Middle frontal gyrus (tissue), 1 donor: ENCODE results near the gene PEX6.

Source experiments
- DNase-seq: peaks from one replicate; pipeline ENCODE4 v3.0.0-alpha.2; 2015; ENCODE audit warnings: low spot score; ENCODE audit errors: extremely low spot score

Gene PEX6

DNA sequence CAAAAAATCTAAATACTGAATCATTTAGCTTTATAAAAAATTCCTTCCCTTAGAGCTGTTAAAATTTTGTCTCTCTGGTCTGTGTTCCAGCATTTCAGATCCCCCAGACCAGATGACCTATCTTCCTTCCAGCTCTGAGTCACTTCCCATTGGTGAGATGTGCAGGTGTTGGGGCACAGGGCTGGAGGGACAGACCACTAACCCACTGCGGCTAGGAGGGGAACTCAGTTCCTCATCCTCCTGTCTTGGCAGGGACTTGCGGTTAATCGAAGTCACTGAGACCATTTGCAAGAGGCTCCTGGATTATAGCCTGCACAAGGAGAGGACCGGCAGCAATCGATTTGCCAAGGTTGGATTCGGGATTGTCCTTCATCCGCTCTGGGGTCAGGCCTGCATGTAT, 43.7 kb downstream of the PEX6 start:
- DNase-seq = no peak

DNA sequence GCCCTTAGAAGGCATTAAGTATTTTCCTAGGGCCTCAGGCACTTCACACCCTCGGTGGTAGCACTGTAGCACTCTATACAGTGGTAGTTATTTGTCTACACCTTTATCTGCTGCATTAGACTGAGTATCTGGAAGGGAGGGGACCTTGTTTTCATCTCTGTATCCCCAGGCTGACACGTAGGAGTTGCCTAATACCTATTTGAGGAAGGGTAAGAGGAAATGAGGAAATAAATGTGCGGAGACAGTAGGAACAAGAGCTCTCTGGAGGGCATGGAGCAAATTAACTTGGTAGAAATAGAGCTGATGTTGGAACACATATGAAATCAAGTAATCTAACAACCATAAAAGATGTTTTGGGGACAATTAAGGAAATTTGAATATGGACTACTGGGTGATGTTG, 45.8 kb downstream of the PEX6 start:
- no peak for DNase-seq

DNA sequence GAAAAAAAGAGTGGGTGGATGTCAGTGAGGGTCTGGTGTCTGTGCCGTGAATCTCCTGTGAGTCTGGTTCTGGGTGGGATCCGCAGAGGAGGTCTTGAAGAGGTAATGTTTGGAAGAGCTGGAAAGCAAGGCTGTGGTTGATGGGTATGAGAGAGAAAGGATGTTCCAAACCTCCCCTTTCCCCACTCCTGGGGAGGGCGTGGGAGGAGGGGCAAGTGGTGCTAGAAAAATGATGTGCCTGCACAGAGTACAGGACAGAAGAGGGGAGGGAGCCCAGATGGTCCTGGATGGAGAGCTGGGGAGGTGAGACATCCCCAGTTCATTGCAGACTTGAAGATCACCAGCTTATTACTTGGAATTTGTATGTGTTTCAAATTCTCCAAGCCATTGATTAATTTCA, 46.6 kb downstream of the PEX6 start:
- DNase-seq = no peak

DNA sequence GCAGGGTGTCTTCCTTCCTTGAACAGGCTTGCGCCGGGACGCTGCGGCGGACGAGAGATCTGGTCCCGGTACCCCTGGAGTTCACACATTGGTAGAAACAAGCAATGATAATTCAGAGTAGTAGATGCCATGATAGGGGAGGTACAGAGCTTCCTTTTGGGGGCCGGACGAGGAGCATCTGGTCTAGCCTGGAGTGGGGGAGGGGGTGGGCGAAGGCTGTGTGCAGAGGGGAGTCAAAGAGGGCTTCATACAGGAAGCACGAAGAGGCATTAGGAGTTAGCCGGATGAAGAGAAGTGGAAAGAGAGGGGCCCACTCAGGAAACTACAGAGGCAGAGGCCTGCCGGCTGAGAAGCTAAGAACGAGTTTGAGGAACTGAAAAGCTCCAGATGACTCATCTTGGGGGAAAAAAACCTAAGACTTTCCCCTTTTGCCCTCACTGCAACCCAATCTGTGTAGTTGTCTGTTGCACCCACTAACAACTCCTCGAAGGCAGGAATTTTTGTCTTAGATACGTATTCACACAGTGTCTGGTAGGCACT, 49.1 kb downstream of the PEX6 start:
- DNase-seq = peak; percentile 7

DNA sequence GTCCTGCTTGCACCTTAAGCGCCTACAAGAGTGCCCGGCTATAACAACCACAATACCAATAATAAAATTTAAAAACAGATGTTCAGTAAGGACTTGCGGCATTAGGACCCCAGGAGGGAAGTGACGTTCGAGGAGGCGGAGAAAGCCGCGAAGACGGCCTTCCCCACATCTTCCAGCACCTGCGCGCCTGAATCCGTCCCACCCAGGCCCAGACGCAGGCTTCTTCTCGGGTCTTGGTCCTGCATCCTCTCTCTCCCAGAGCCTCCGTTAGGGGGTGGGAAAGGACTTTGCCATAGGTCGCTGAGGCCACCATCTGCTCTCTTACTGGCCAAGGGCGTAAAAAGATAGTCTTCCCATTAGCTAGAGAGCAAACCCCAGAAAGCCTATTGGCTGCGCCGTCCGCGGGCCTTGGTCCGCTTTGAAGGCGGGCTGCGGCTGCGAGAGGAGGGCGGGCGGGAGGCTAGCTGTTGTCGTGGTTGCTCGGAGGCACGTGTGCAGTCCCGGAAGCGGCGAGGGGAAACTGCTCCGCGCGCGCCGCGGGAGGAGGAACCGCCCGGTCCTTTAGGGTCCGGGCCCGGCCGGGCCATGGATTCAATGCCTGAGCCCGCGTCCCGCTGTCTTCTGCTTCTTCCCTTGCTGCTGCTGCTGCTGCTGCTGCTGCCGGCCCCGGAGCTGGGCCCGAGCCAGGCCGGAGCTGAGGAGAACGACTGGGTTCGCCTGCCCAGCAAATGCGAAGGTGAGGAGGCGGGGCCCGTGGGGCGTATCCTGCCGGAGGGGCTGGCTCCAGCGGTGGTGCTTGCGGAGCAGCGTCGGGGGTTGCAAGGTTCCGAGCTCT, 49.8 kb downstream of the PEX6 start, which contains the start of gene CNPY3:
Gene CNPY3, plus strand, starts transcription at position 495 of the 835 bp plus-strand sequence. Its CDS starts 91 bp downstream, at position 586.
- peak; percentile 91 for DNase-seq

DNA sequence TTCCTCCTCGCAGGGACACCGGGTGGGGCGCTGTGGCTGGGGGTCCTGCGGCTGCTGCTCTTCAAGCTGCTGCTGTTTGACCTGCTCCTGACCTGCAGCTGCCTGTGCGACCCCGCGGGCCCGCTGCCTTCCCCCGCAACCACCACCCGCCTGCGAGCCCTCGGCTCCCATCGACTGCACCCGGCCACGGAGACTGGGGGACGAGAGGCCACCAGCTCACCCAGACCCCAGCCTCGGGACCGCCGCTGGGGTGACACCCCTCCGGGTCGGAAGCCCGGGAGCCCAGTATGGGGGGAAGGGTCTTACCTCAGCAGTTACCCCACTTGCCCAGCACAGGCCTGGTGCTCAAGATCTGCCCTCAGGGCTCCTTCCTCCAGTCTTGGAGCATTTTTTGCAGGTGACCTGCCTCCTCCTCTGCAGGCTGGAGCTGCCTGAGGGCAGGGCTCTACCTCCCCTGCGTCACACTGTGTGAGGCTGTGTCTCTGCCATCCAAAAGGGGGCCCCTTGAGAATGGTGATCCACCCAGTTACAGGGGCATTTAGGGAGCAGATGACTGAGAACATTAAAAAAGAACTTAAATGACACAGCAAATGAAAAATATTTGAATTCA, 53.6 kb downstream of the PEX6 start:
- no peak for DNase-seq

DNA sequence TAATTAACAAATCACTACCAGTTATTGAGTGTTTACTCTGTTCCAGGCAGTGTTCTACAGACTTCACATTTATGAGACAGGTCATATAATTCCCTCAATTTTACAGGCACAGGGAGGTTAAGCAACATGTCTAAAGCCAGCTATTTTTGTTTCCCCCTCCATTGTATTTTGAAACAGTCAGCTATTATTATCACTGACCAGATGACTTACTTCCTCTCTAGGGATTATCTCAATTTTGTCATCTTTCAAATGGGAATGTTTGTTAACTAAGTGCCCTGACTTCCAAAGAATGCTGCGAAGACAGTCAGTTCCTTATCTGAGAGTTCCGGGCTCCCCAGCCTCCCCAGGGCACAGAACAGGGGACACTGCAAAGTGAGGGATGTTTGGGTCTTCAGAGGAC, 55.3 kb downstream of the PEX6 start:
- DNase-seq = no peak

DNA sequence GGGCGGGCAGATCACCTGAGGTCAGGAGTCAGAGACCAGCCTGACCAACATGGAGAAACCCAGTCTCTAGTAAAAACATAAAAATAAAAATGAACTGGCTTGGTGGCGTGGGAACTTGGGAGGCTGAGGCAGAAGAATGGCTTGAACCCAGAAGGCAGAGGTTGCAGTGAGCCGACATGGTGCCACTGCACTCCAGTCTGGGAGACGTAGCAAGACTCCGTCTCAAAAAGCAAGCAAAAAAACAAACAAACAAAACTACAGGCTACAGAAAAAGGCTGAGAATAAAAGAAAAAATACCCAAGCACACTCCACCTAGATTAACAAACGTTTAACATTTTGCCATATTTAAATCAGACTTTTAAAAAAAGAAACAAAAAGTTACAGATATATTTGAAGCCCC, 57.2 kb downstream of the PEX6 start:
- no peak for DNase-seq

DNA sequence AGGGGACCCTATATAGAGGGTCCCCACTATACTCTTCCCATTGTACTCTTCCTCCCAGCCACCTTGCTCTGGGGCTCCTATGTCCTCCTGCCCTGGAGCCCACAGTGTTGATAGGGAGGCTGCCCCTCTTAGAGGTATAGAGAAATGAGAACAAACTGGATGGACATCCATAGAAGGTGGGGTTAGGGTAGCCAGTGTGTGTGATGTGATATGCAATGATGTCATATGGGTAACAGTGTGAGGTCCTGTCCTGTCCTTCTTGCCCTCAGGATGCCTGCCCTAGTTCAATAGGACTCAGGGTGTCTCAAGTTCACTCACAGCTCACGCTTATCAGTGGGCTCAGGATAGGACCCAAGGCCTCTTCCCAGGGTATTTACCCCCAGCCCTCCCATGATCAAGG, 62.7 kb downstream of the PEX6 start:
- DNase-seq = no peak

DNA sequence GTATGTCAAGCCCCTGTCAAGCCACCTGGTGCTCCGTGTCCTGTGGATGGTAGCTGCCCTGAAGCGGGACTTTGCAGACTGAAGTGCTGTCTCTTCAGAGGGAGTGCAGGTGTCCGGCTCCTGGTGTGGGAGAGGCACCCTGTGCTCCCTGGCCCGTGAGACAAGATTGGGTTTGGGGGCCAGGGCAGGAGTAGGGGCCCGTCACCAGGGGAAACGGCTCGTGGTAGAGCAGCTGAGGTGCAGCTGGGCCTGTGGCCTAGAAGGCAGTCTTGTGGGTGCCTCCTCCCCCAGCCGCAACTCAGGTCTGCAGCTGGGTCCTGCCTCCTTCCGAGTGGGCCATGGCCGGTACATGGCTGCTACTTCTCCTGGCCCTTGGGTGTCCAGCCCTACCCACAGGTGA, 63.2 kb downstream of the PEX6 start, which contains the start of gene PTCRA:
Gene PTCRA, plus strand, starts transcription at position 322 of the 400 bp plus-strand sequence. Its CDS starts 17 bp downstream, at position 339.
- no peak for DNase-seq

DNA sequence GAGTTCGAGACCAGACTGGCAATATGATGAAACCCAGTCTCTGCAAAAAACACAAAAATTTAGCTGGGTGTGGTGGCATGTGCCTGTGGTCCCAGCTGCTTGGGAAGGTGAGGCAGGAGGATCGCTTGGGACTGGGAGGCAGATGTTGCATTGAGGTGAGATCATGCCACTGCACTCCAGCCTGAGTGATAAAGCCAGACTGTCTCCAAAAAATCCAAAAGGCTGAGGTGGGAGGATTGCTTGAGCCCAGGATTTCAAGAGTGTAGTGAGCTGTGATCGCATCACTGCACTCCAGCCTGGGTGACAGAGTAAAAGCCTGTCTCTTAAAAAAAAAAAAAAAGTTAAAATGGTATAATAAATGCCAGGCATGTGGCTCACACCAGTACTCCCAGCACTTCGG, 64.4 kb downstream of the PEX6 start:
- DNase-seq = no peak
